K562 (cell line): ENCODE measurements around the gene HDAC9. TPM values are rescaled to one million over a fixed set of nuclear protein-coding genes. Genes with fewer than 3 reads are reported as not detected.

Experiments used
- ATAC-seq: fragments of 200-7000 bp; cut with Tn5 transposase; 3 replicates; pipeline ENCODE4 v1.9.1; 2020; ENCODE audit warnings: moderate library complexity
- BruUV-seq: library from RNA; stranded (reverse); fragments of 400-500 nt; replicated peaks from 2 replicates; lab custom pipeline; 2021; lab: Mats Ljungman, UMichigan
- CTCF ChIA-PET: fragments of 300-600 bp; formaldehyde crosslinking; extraction: SDS; loops from one replicate; lab custom pipeline; 2021; ENCODE audit warnings: low intra/inter-chr PET ratio; lab: Yijun Ruan, JAX
- POLR2A ChIA-PET: fragments of 300-600, 350-650 bp; sonication (Branson Sonifier 250); formaldehyde crosslinking; extraction: SDS; loops from one replicate; lab custom pipeline; 2021; ENCODE audit warnings: antibody characterized with exemption, inconsistent platforms; lab: Yijun Ruan, JAX
- DNase-seq, 4 experiments: peaks; one replicate each; pipeline versions ENCODE4 v3.0.0 to v3.0.0-alpha.2; 2011 to 2018; ENCODE audit warnings: low spot score in 3 of 4, mixed read lengths in 3 of 4; ENCODE audit errors: extremely low read depth in 1 of 4
- FAIRE-seq: peaks from 2 replicates; lab custom pipeline; 2011; peaks lifted over from hg19 to GRCh38; lab: Jason Lieb, UNC
- H2AFZ ChIP-seq: 2 replicates; pipeline ENCODE4 v1.6.0; 2011; ENCODE audit warnings: low read depth, low read length, control low read depth, inconsistent platforms
- H3K27ac ChIP-seq: fragments of 200-600 bp; 3 replicates; pipeline ENCODE4 v1.8.0; 2011; ENCODE audit warnings: low read depth, mild to moderate bottlenecking, control low read depth, inconsistent platforms, low read length, moderate library complexity, mixed read lengths; ENCODE audit errors: extremely low read depth
- H3K27me3 ChIP-seq, 2 experiments: fragments of 300-600 bp in 1 of 2; 2 replicates in 1 of 2; 3 replicates in 1 of 2; pipeline versions ENCODE4 v1.6.0 to v1.8.0; 2011; ENCODE audit warnings: inconsistent platforms in 2 of 2, low read length in 2 of 2, mild to moderate bottlenecking in 1 of 2, mixed read lengths in 1 of 2, moderate library complexity in 1 of 2; ENCODE audit not compliant: control insufficient read depth in 2 of 2, insufficient read depth in 2 of 2
- H3K36me3 ChIP-seq: fragments of 300-600 bp; 3 replicates; pipeline ENCODE4 v1.8.0; 2011; ENCODE audit warnings: mild to moderate bottlenecking, low read length, inconsistent platforms; ENCODE audit not compliant: control insufficient read depth, insufficient read depth
- H3K4me1 ChIP-seq, 2 experiments: fragments of 200-600 bp in 1 of 2; replicated peaks in 1 of 2; 2 replicates in 1 of 2; 3 replicates in 1 of 2; pipeline versions ENCODE4 v1.5.1 to v1.8.0; 2011; ENCODE audit warnings: inconsistent platforms in 2 of 2, low read length in 2 of 2, mild to moderate bottlenecking in 1 of 2, mixed read lengths in 1 of 2, moderate library complexity in 1 of 2; ENCODE audit not compliant: control insufficient read depth in 2 of 2, insufficient read depth in 2 of 2
- H3K4me2 ChIP-seq: 2 replicates; pipeline ENCODE4 v1.6.1; 2011; ENCODE audit warnings: low read length, control low read depth, inconsistent platforms, mixed read lengths; ENCODE audit not compliant: insufficient read depth
- H3K4me3 ChIP-seq: fragments of 200-600 bp; sonication (generic), shearing (Covaris generic); 2 replicates; pipeline ENCODE4 v1.5.1; 2016; ENCODE audit warnings: control low read depth, inconsistent platforms
- H3K79me2 ChIP-seq: fragments of 200-600 bp; 3 replicates; pipeline ENCODE4 v1.8.0; 2011; ENCODE audit warnings: low read length, inconsistent platforms; ENCODE audit not compliant: control insufficient read depth, insufficient read depth
- H3K9ac ChIP-seq, 2 experiments: 2 replicates each; pipeline versions ENCODE4 v1.6.0 to v1.6.1; 2011; ENCODE audit warnings: low read depth in 2 of 2, low read length in 2 of 2, control low read depth in 1 of 2, inconsistent platforms in 1 of 2, mild to moderate bottlenecking in 1 of 2, mixed read lengths in 1 of 2; ENCODE audit not compliant: insufficient read depth in 1 of 2
- H3K9me1 ChIP-seq: one replicate; pipeline ENCODE4 v1.6.0; 2011; ENCODE audit warnings: inconsistent platforms, mild to moderate bottlenecking, low read length, moderate library complexity; ENCODE audit not compliant: control insufficient read depth, insufficient read depth
- H3K9me3 ChIP-seq: replicated peaks from 2 replicates; pipeline ENCODE4 v1.5.1; 2011; ENCODE audit warnings: low read depth, low read length, inconsistent platforms; ENCODE audit not compliant: control insufficient read depth, insufficient read depth
- H4K20me1 ChIP-seq: replicated peaks from 2 replicates; pipeline ENCODE4 v1.6.1; 2011; ENCODE audit warnings: low read length, inconsistent platforms, mixed read lengths; ENCODE audit not compliant: control insufficient read depth, insufficient read depth
- BCL6 ChIP-seq: fragments of 250-450 bp; sonication (Bioruptor Pico); IDR thresholded peaks from 2 replicates; pipeline ENCODE4 v1.4.0; 2020
- E2F4 ChIP-seq: sonication (generic); formaldehyde crosslinking; IDR thresholded peaks from 2 replicates; pipeline ENCODE4 v1.8.0; 2022; ENCODE audit warnings: mild to moderate bottlenecking, low read depth, missing genetic modification reagents
- EGR1 ChIP-seq: fragments of 450-650 bp; conservative IDR thresholded peaks from 2 replicates; pipeline ENCODE4 v1.6.1; 2017; ENCODE audit warnings: mild to moderate bottlenecking
- ELF1 ChIP-seq: fragments of 200-800 bp; sonication (Bioruptor generic); IDR thresholded peaks from 2 replicates; pipeline ENCODE4 v1.6.1; 2016; ENCODE audit warnings: missing genetic modification characterization, missing compliant biosample characterization
- FOXA3 ChIP-seq, 2 experiments: fragments of 450-650 bp in 1 of 2; sonication (generic) in 1 of 2; formaldehyde crosslinking; IDR thresholded peaks in 1 of 2; conservative IDR thresholded peaks in 1 of 2; 2 replicates each; pipeline versions ENCODE4 v1.4.0 to v1.8.0; 2020 to 2022; ENCODE audit warnings: mild to moderate bottlenecking in 2 of 2, missing genetic modification reagents in 1 of 2
- GTF2E2 ChIP-seq: fragments of 200-800 bp; sonication (Bioruptor generic); IDR thresholded peaks from 2 replicates; pipeline ENCODE4 v1.6.1; 2016; ENCODE audit warnings: missing genetic modification characterization, missing compliant biosample characterization
- KLF6 ChIP-seq: fragments of 250-450 bp; sonication (Bioruptor Pico); IDR thresholded peaks from 2 replicates; pipeline ENCODE4 v1.4.0; 2020; ENCODE audit warnings: mild to moderate bottlenecking, moderate library complexity, borderline replicate concordance
- RBM39 ChIP-seq: fragments of 200-400 bp; formaldehyde crosslinking; optimal IDR thresholded peaks from 2 replicates; pipeline ENCODE3; 2018; ENCODE audit warnings: low read depth, low read length
- RNF219 ChIP-seq: fragments of 250-450 bp; sonication (Bioruptor Pico); IDR thresholded peaks from 2 replicates; pipeline ENCODE4 v1.5.0; 2022; ENCODE audit warnings: mild to moderate bottlenecking
- STAG1 ChIP-seq: sonication (generic); formaldehyde crosslinking; IDR thresholded peaks from 2 replicates; pipeline ENCODE4 v1.5.0; 2020; ENCODE audit warnings: missing genetic modification reagents, borderline replicate concordance
- ZNF146 ChIP-seq: IDR thresholded peaks from one replicate; pipeline ENCODE4 v1.6.1; 2018; ENCODE audit warnings: missing compliant biosample characterization; ENCODE audit not compliant: unreplicated experiment
- ZNF263 ChIP-seq: sonication (generic); formaldehyde crosslinking; IDR thresholded peaks from 2 replicates; pipeline ENCODE4 v1.8.0; 2022; ENCODE audit warnings: mild to moderate bottlenecking, missing genetic modification reagents, borderline replicate concordance
- WGBS: fragments of 100-300 bp; shearing (Covaris generic); methylation state at CpG from one replicate; pipeline ENCODE4 v1.1.6; 2016; ENCODE audit warnings: low coverage, mixed read lengths; ENCODE audit not compliant: insufficient coverage; ENCODE audit errors: missing lambda C conversion rate; 5-methylcytosine and 5-hydroxymethylcytosine counted together
- in situ Hi-C: fragments of 300-500 bp; cut with MboI; formaldehyde crosslinking; loops from 4 replicates; pipeline ENCODE4 v1.15.0; 2018; ENCODE audit warnings: inconsistent platforms, mixed read lengths
- intact Hi-C: fragments of 100-400 bp; cut with micrococcal nuclease; formaldehyde crosslinking; loops from 2 replicates; pipeline ENCODE4 v1.14.2; 2022
- polyA plus RNA-seq, 8 experiments: library from polyadenylated mRNA; depleted of rRNA in 4 of 8; stranded (reverse) in 5 of 8; unstranded in 3 of 8; fragments of >200 nt; fragmentation: Nextera tagmentation in 2 of 8; fragmentation: Illumina TruSeq in 1 of 8; extraction: Ambion mirVana in 2 of 8; extraction: Trizol in 1 of 8; gene quantifications; 2 replicates each; pipeline versions ENCODE4 v1.2.1 to v1.2.3, GENCODE V29; 2011 to 2014; ENCODE audit warnings: inconsistent platforms in 1 of 8, missing spikeins in 1 of 8
- total RNA-seq, 7 experiments: library from RNA; depleted of rRNA in 6 of 7; stranded (reverse); fragments of >200 nt in 6 of 7; fragmentation: Illumina TruSeq in 2 of 7; extraction: Trizol in 2 of 7; gene quantifications; 2 replicates each; pipeline versions ENCODE4 v1.2.1 to v1.2.3, GENCODE V29; 2011 to 2021; ENCODE audit warnings: low replicate concordance in 1 of 7
- TF ChIP-seq, protein P1 (sequence below), 3 experiments: IDR thresholded peaks in 2 of 3; conservative IDR thresholded peaks in 1 of 3; 2 replicates each; pipeline ENCODE4 v1.5.1; 2011 to 2012; ENCODE audit warnings: low read length in 3 of 3, mild to moderate bottlenecking in 3 of 3, control low read depth in 2 of 3, improper control_type of control experiment in 1 of 3, inconsistent platforms in 1 of 3, low read depth in 1 of 3, mixed read lengths in 1 of 3, moderate library complexity in 1 of 3; ENCODE audit not compliant: insufficient read depth in 2 of 3
- TF ChIP-seq, protein P2 (sequence below): fragments of 450-650 bp; formaldehyde crosslinking; IDR thresholded peaks from 2 replicates; pipeline ENCODE4 v1.4.0; 2020; ENCODE audit warnings: mild to moderate bottlenecking, moderate library complexity

HDAC9 gene
- total and polyA plus RNA-seq, 9 of the 15 experiments (the other 6 are each of a cell fraction or from before 2014, with no cell fraction given) = 0.08 to 0.91 (median 0.33) TPM

DNA sequence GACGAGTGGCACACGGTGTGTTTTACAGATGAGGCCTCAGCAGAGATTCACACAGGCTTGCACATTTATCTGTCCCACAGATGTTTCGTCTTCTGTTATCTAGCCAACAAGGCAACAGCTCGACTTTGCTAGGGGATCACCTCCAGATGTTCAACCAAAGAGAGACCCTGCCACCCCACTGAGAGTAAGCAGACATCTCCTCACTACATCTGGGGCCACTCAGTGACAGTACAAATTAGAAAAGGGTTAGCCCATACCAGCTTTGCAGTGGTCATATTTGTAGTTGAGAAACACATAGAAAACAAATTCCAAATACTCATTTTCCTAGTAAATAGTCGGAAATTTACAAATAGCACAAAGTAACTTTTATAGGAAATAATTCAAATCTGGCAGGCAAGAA, 164.2 kb downstream of the HDAC9 start:
- H3K4me2 ChIP-seq = no peak overlapping the region
- BruUV-seq = no TSS peak
- no peak overlapping the region for H2AFZ ChIP-seq
- DNase-seq (no peak), ATAC-seq (no peak), FAIRE-seq (no peak)
- ChIA-PET POLR2A (no interaction called here), CTCF (no interaction called here)
- no peaks in the 10 kb centered on the region for H3K9me3 ChIP-seq
- 0% methylated on average over 4 of the region's 5 CpGs for WGBS
- no peaks in the 10 kb centered on the region for H3K36me3 ChIP-seq
- intact Hi-C loops = no loop called here
- no peak overlapping the region for H3K27ac ChIP-seq
- no peaks in the 10 kb centered on the region for H3K79me2 ChIP-seq
- no peaks in the 10 kb centered on the region for H4K20me1 ChIP-seq
- in situ Hi-C loops = no loop called here
- H3K9ac ChIP-seq = no peak overlapping the region
- no peaks in the 10 kb centered on the region for H3K9me1 ChIP-seq
- no peak overlapping the region for H3K4me3 ChIP-seq
- H3K27me3 ChIP-seq = no peaks in the 10 kb centered on the region
- no peaks in the 10 kb centered on the region for H3K4me1 ChIP-seq
- no peak for TF ChIP-seq ELF1 (tag)
- TF ChIP-seq BCL6 (CRISPR knock-in tag) = no peak
- no peak for TF ChIP-seq EGR1
- TF ChIP-seq, protein P1, sequence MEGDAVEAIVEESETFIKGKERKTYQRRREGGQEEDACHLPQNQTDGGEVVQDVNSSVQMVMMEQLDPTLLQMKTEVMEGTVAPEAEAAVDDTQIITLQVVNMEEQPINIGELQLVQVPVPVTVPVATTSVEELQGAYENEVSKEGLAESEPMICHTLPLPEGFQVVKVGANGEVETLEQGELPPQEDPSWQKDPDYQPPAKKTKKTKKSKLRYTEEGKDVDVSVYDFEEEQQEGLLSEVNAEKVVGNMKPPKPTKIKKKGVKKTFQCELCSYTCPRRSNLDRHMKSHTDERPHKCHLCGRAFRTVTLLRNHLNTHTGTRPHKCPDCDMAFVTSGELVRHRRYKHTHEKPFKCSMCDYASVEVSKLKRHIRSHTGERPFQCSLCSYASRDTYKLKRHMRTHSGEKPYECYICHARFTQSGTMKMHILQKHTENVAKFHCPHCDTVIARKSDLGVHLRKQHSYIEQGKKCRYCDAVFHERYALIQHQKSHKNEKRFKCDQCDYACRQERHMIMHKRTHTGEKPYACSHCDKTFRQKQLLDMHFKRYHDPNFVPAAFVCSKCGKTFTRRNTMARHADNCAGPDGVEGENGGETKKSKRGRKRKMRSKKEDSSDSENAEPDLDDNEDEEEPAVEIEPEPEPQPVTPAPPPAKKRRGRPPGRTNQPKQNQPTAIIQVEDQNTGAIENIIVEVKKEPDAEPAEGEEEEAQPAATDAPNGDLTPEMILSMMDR (IDR thresholded peaks at IDR 0.05 in 2 of 3, conservative IDR thresholded peaks at IDR 0.05 in 1 of 3; ENCODE audit: insufficient read depth in 2 of 3, low read depth in 1 of 3, low read length in 3 of 3) = no peak
- no peak for TF ChIP-seq RBM39
- no peak for TF ChIP-seq ZNF263 (CRISPR knock-in tag)
- no peak for TF ChIP-seq KLF6 (CRISPR knock-in tag)
- no peak for TF ChIP-seq GTF2E2 (tag)
- no peak for TF ChIP-seq FOXA3 (CRISPR knock-in tag; conservative IDR thresholded peaks at IDR 0.05 in 1 of 2, IDR thresholded peaks at IDR 0.05 in 1 of 2)
- TF ChIP-seq, protein P2, sequence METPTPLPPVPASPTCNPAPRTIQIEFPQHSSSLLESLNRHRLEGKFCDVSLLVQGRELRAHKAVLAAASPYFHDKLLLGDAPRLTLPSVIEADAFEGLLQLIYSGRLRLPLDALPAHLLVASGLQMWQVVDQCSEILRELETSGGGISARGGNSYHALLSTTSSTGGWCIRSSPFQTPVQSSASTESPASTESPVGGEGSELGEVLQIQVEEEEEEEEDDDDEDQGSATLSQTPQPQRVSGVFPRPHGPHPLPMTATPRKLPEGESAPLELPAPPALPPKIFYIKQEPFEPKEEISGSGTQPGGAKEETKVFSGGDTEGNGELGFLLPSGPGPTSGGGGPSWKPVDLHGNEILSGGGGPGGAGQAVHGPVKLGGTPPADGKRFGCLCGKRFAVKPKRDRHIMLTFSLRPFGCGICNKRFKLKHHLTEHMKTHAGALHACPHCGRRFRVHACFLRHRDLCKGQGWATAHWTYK (CRISPR knock-in tag) = no peak
- TF ChIP-seq RNF219 (CRISPR knock-in tag) = no peak
- TF ChIP-seq ZNF146 (CRISPR knock-in tag) = no peak
- TF ChIP-seq STAG1 (CRISPR knock-in tag) = no peak
- TF ChIP-seq E2F4 (CRISPR knock-in tag) = no peak
